SK-N-SH (cell line): ENCODE data around the gene HS6ST3. TPM values are rescaled to one million over a fixed set of nuclear protein-coding genes. Genes with fewer than 3 reads are reported as not detected.

ENCODE experiments used
- CTCF ChIA-PET: fragments of 300-600, 350-600 bp; formaldehyde crosslinking; extraction: SDS; loops from one replicate; lab custom pipeline; 2021; lab: Yijun Ruan, JAX
- POLR2A ChIA-PET: fragments of 350-600 bp; sonication (Branson Sonifier 250); formaldehyde crosslinking; extraction: SDS; loops from one replicate; lab custom pipeline; 2020; ENCODE audit warnings: antibody characterized with exemption, inconsistent platforms; lab: Yijun Ruan, JAX
- DNase-seq: peaks from one replicate; pipeline ENCODE4 v3.0.0; 2012
- H2AFZ ChIP-seq: fragments of 200-600 bp; sonication (generic); 2 replicates; pipeline ENCODE4 v1.8.1; 2016; ENCODE audit warnings: antibody characterized with exemption, mild to moderate bottlenecking, low read depth
- H3F3A ChIP-seq: fragments of 200-600 bp; sonication (generic); replicated peaks from 2 replicates; pipeline ENCODE3; 2016; ENCODE audit warnings: antibody characterized with exemption, mild to moderate bottlenecking; ENCODE audit not compliant: insufficient read depth
- H3K27ac ChIP-seq, 2 experiments: fragments of 200-500 bp in 1 of 2; fragments of 200-600 bp in 1 of 2; sonication (Bioruptor generic) in 1 of 2; sonication (generic), shearing (Covaris generic) in 1 of 2; 2 replicates each; pipeline versions ENCODE4 v1.5.1 to v1.6.1; 2014 to 2016; ENCODE audit warnings: low read depth in 2 of 2, inconsistent platforms in 1 of 2, low read length in 1 of 2, mild to moderate bottlenecking in 1 of 2, mixed read lengths in 1 of 2
- H3K27me3 ChIP-seq: fragments of 200-600 bp; sonication (generic), shearing (Covaris generic); 2 replicates; pipeline ENCODE4 v1.6.1; 2016; ENCODE audit warnings: mixed run types; ENCODE audit not compliant: insufficient read depth
- H3K36me3 ChIP-seq, 2 experiments: fragments of 200-500 bp in 1 of 2; fragments of 200-600 bp in 1 of 2; sonication (Bioruptor generic) in 1 of 2; sonication (generic) in 1 of 2; replicated peaks in 1 of 2; 2 replicates each; pipeline versions ENCODE3 to v1.5.1; 2014 to 2016; ENCODE audit warnings: low read length in 1 of 2, mild to moderate bottlenecking in 1 of 2; ENCODE audit not compliant: insufficient read depth in 2 of 2, control insufficient read depth in 1 of 2
- H3K4me1 ChIP-seq, 2 experiments: fragments of 200-500 bp in 1 of 2; fragments of 200-600 bp in 1 of 2; sonication (Bioruptor generic) in 1 of 2; sonication (generic), shearing (Covaris generic) in 1 of 2; 2 replicates each; pipeline versions ENCODE4 v1.5.1 to v1.6.1; 2014 to 2016; ENCODE audit warnings: low read depth in 1 of 2, low read length in 1 of 2, mixed run types in 1 of 2; ENCODE audit not compliant: insufficient read depth in 2 of 2, control insufficient read depth in 1 of 2
- H3K4me2 ChIP-seq: fragments of 200-600 bp; sonication (generic), shearing (Covaris generic); 2 replicates; pipeline ENCODE4 v1.6.1; 2017; ENCODE audit warnings: mixed run types
- H3K4me3 ChIP-seq, 2 experiments: fragments of 200-500 bp in 1 of 2; fragments of 200-600 bp in 1 of 2; sonication (Bioruptor generic) in 1 of 2; sonication (generic), shearing (Covaris generic) in 1 of 2; 2 replicates each; pipeline versions ENCODE4 v1.5.1 to v1.8.1; 2014 to 2016; ENCODE audit warnings: low read depth in 2 of 2, inconsistent platforms in 1 of 2, low read length in 1 of 2, mild to moderate bottlenecking in 1 of 2, mixed read lengths in 1 of 2, moderate library complexity in 1 of 2
- H3K79me2 ChIP-seq: fragments of 200-600 bp; sonication (generic); 2 replicates; pipeline ENCODE4 v1.8.1; 2017; ENCODE audit warnings: mild to moderate bottlenecking; ENCODE audit not compliant: insufficient read depth
- H3K9ac ChIP-seq: fragments of 200-600 bp; sonication (generic); 2 replicates; pipeline ENCODE4 v1.6.1; 2017; ENCODE audit warnings: mixed run types
- H3K9me2 ChIP-seq: fragments of 200-600 bp; sonication (generic); 2 replicates; pipeline ENCODE4 v1.6.1; 2017; ENCODE audit warnings: mixed run types
- H3K9me3 ChIP-seq: fragments of 200-600 bp; sonication (generic); 2 replicates; pipeline ENCODE4 v1.6.1; 2017; ENCODE audit warnings: mixed run types, mild to moderate bottlenecking, moderate library complexity
- H4K20me1 ChIP-seq: fragments of 200-600 bp; sonication (generic); 2 replicates; pipeline ENCODE4 v1.6.1; 2017; ENCODE audit warnings: mild to moderate bottlenecking, mixed run types; ENCODE audit not compliant: insufficient read depth
- CHD2 ChIP-seq: fragments of 150-350 bp; IDR thresholded peaks from 2 replicates; pipeline ENCODE4 v1.6.1; 2018; ENCODE audit warnings: low read length; ENCODE audit not compliant: partially characterized antibody
- CTCF ChIP-seq: fragments of 200-600 bp; sonication (generic); IDR thresholded peaks from 2 replicates; pipeline ENCODE4 v1.6.1; 2017; ENCODE audit warnings: antibody characterized with exemption, mild to moderate bottlenecking, moderate library complexity
- ELF1 ChIP-seq: IDR thresholded peaks from 2 replicates; pipeline ENCODE4 v1.4.0; 2012
- EP300 ChIP-seq, 2 experiments: IDR thresholded peaks; 2 replicates each; pipeline versions ENCODE4 v1.4.0 to v1.6.1; 2012; ENCODE audit warnings: borderline replicate concordance in 1 of 2, low read depth in 1 of 2, low read length in 1 of 2
- GATA2 ChIP-seq: sonication (generic); formaldehyde crosslinking; IDR thresholded peaks from 2 replicates; pipeline ENCODE4 v1.5.0; 2020; ENCODE audit warnings: mild to moderate bottlenecking, missing genetic modification reagents
- MEF2A ChIP-seq: IDR thresholded peaks from 2 replicates; pipeline ENCODE4 v1.4.0; 2012; ENCODE audit warnings: low read depth, borderline replicate concordance
- MXI1 ChIP-seq: IDR thresholded peaks from 2 replicates; pipeline ENCODE4 v1.6.1; 2012; ENCODE audit warnings: mild to moderate bottlenecking, low read depth, low read length, improper control_type of control experiment
- NFIC ChIP-seq: IDR thresholded peaks from 2 replicates; pipeline ENCODE4 v1.4.0; 2012; ENCODE audit warnings: borderline replicate concordance
- NRF1 ChIP-seq: IDR thresholded peaks from 2 replicates; pipeline ENCODE4 v1.6.1; 2012; ENCODE audit warnings: low read depth, mild to moderate bottlenecking, low read length
- PBX3 ChIP-seq: IDR thresholded peaks from 2 replicates; pipeline ENCODE4; 2012
- REST ChIP-seq: IDR thresholded peaks from 2 replicates; pipeline ENCODE4 v1.6.1; 2012; ENCODE audit warnings: mild to moderate bottlenecking, low read depth, low read length, moderate library complexity
- SIN3A ChIP-seq: IDR thresholded peaks from 2 replicates; pipeline ENCODE4 v1.6.1; 2012; ENCODE audit warnings: low read depth, mild to moderate bottlenecking, low read length, moderate library complexity, borderline replicate concordance
- TAF1 ChIP-seq: IDR thresholded peaks from 2 replicates; pipeline ENCODE4 v1.6.1; 2012; ENCODE audit warnings: low read depth, mild to moderate bottlenecking, low read length, moderate library complexity, borderline replicate concordance
- TCF12 ChIP-seq: IDR thresholded peaks from 2 replicates; pipeline ENCODE4 v1.4.0; 2012
- USF2 ChIP-seq: fragments of 150-350 bp; IDR thresholded peaks from 2 replicates; pipeline ENCODE4 v1.6.1; 2017; ENCODE audit warnings: antibody characterized with exemption, low read length, low read depth, borderline replicate concordance
- WGBS: methylation state at CpG from one replicate; pipeline ENCODE4 v1.1.6; 2017; ENCODE audit warnings: low lambda C conversion rate; 5-methylcytosine and 5-hydroxymethylcytosine counted together
- polyA plus RNA-seq, 3 experiments: library from polyadenylated mRNA; depleted of rRNA; stranded (reverse); fragments of >200 nt; gene quantifications; 2 replicates each; pipeline ENCODE4 v1.2.3, GENCODE V29; 2012
- TF ChIP-seq, protein P1 (sequence below): fragments of 150-350 bp; IDR thresholded peaks from 2 replicates; pipeline ENCODE4 v1.6.1; 2016; ENCODE audit warnings: mild to moderate bottlenecking, low read depth, low read length

HS6ST3 gene
- polyA plus RNA-seq, 1 of the 3 experiments (the other 2 are of a cell fraction), result under 0.01 TPM

DNA sequence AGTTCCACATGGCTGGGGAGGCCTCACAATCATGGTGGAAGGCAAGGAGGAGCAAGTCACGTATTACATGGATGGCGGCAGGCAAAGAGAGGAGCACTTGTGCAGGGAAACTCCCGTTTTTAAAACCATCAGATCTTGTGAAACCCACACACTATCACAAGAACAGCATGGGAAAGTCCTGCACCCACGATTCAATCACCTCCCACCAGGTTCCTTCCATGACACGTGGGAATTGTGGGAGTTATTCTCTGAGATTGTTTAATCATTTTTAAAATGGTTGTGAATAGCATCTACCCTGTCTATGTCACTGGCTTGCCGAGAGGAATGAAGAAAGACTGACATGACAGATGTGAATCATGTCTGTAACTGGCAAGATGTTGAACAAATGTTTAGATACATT, 301.7 kb downstream of the HS6ST3 start:
- no peak overlapping the region for H3K4me2 ChIP-seq
- ChIA-PET CTCF (no interaction called here), POLR2A (no interaction called here)
- DNase-seq, result no peak
- no peaks in the 10 kb centered on the region for H3K9me3 ChIP-seq
- no peak overlapping the region for H3K27ac ChIP-seq
- H3K4me1 ChIP-seq, result no peaks in the 10 kb centered on the region
- H3K79me2 ChIP-seq, result no peaks in the 10 kb centered on the region
- no peak overlapping the region for H3K9ac ChIP-seq
- H3F3A ChIP-seq, result no peaks in the 10 kb centered on the region
- H3K36me3 ChIP-seq, result no peaks in the 10 kb centered on the region
- no peaks in the 10 kb centered on the region for H3K27me3 ChIP-seq
- no peak overlapping the region for H2AFZ ChIP-seq
- WGBS, result 39% methylated on average over 6 of the region's 6 CpGs
- no peak overlapping the region for H3K4me3 ChIP-seq
- TF ChIP-seq CTCF, result no peak
- TF ChIP-seq USF2, result no peak
- TF ChIP-seq CHD2, result no peak
- TF ChIP-seq, protein P1, sequence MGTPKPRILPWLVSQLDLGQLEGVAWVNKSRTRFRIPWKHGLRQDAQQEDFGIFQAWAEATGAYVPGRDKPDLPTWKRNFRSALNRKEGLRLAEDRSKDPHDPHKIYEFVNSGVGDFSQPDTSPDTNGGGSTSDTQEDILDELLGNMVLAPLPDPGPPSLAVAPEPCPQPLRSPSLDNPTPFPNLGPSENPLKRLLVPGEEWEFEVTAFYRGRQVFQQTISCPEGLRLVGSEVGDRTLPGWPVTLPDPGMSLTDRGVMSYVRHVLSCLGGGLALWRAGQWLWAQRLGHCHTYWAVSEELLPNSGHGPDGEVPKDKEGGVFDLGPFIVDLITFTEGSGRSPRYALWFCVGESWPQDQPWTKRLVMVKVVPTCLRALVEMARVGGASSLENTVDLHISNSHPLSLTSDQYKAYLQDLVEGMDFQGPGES, result no peak
- no peak for TF ChIP-seq ELF1
- TF ChIP-seq SIN3A, result no peak
- TF ChIP-seq MXI1, result no peak
- no peak for TF ChIP-seq MEF2A
- H3K9me2 ChIP-seq, result no peaks in the 10 kb centered on the region
- no peaks in the 10 kb centered on the region for H4K20me1 ChIP-seq

GRCh38 chr13:96397807-96398206, 307.9 kb downstream of the HS6ST3 start:
- Histone ChIP-seq H3K4me3 (no peak overlapping the region), H4K20me1 (no peaks in the 10 kb centered on the region), H3K36me3 (no peaks in the 10 kb centered on the region), H3K4me2 (no peak overlapping the region), H3K4me1 (peaks cover 0 to 6% of the 10 kb centered on the region in 2 experiments; a peak in 1 of 4 replicates), H2AFZ (no peak overlapping the region), H3K27me3 (no peaks in the 10 kb centered on the region), H3F3A (no peaks in the 10 kb centered on the region), H3K9me2 (no peaks in the 10 kb centered on the region), H3K9ac (no peak overlapping the region), H3K27ac (no peak overlapping the region), H3K9me3 (no peaks in the 10 kb centered on the region), H3K79me2 (no peaks in the 10 kb centered on the region)
- no peak for TF ChIP-seq TAF1
- TF ChIP-seq REST, result no peak
- TF ChIP-seq NRF1, result no peak
- TF ChIP-seq USF2, result no peak
- TF ChIP-seq TCF12, result no peak
- TF ChIP-seq EP300 (IDR thresholded peaks at IDR 0.05; ENCODE audit: borderline replicate concordance in 1 of 2, low read depth in 1 of 2, low read length in 1 of 2), result 0 out of 4 replicates have a peak, but pooled peaks of 1 of the 2 experiments have one; percentile 8
- no peak for TF ChIP-seq PBX3
- peak; percentile 50; the same call in 1 of the 2 replicates for TF ChIP-seq GATA2 (CRISPR knock-in tag)
- TF ChIP-seq NFIC, result no peak
- 37% methylated on average over 2 of the region's 2 CpGs for WGBS
- DNase-seq, result no peak
- ChIA-PET CTCF (no interaction called here), POLR2A (no interaction called here)
